HEK293 (cell line): ENCODE data around the gene SCARB2.
A peak's percentile ranks its signal among the peaks of the same experiment; 100 is the strongest.

ENCODE experiments used
- BCL11B ChIP-seq: fragments of 450-650 bp; formaldehyde crosslinking; IDR thresholded peaks from 2 replicates; pipeline ENCODE4 v1.5.1; 2016; ENCODE audit warnings: low read depth, missing biosample characterization, missing genetic modification characterization
- GFI1B ChIP-seq: fragments of 450-650 bp; formaldehyde crosslinking; IDR thresholded peaks from 2 replicates; pipeline ENCODE4 v1.5.1; 2016; ENCODE audit warnings: missing biosample characterization, missing genetic modification characterization
- HOXD13 ChIP-seq: sonication (generic); formaldehyde crosslinking; IDR thresholded peaks from 2 replicates; pipeline ENCODE4 v1.8.0; 2022; ENCODE audit warnings: missing genetic modification reagents, borderline replicate concordance
- KLF16 ChIP-seq: fragments of 450-650 bp; formaldehyde crosslinking; IDR thresholded peaks from 2 replicates; pipeline ENCODE4 v1.5.1; 2017; ENCODE audit warnings: missing biosample characterization, missing genetic modification characterization
- WT1 ChIP-seq: fragments of 450-650 bp; formaldehyde crosslinking; IDR thresholded peaks from 2 replicates; pipeline ENCODE4 v1.5.1; 2016; ENCODE audit warnings: missing biosample characterization, missing genetic modification characterization
- ZBTB17 ChIP-seq: fragments of 450-650 bp; formaldehyde crosslinking; IDR thresholded peaks from 2 replicates; pipeline ENCODE4 v1.5.1; 2016; ENCODE audit warnings: missing biosample characterization, missing genetic modification characterization
- ZFHX2 ChIP-seq: fragments of 450-650 bp; formaldehyde crosslinking; conservative IDR thresholded peaks from 2 replicates; pipeline ENCODE4 v1.5.1; 2016; ENCODE audit warnings: missing biosample characterization, missing genetic modification characterization
- ZFP3 ChIP-seq: fragments of 450-650 bp; formaldehyde crosslinking; IDR thresholded peaks from 2 replicates; pipeline ENCODE4 v1.5.1; 2016; ENCODE audit warnings: low read depth, missing biosample characterization, missing genetic modification characterization
- ZFP37 ChIP-seq: fragments of 450-650 bp; formaldehyde crosslinking; IDR thresholded peaks from 2 replicates; pipeline ENCODE4 v1.5.1; 2016; ENCODE audit warnings: missing biosample characterization, missing genetic modification characterization
- ZNF146 ChIP-seq: fragments of 450-650 bp; formaldehyde crosslinking; IDR thresholded peaks from 2 replicates; pipeline ENCODE4 v1.5.1; 2016; ENCODE audit warnings: missing biosample characterization, missing genetic modification characterization
- ZNF16 ChIP-seq: fragments of 450-650 bp; formaldehyde crosslinking; IDR thresholded peaks from 2 replicates; pipeline ENCODE4 v1.5.1; 2016; ENCODE audit warnings: low read depth, missing biosample characterization, missing genetic modification characterization
- ZNF302 ChIP-seq: fragments of 450-650 bp; formaldehyde crosslinking; IDR thresholded peaks from 2 replicates; pipeline ENCODE4 v1.5.1; 2016; ENCODE audit warnings: missing biosample characterization, missing genetic modification characterization, low read depth
- ZNF433 ChIP-seq: fragments of 450-650 bp; formaldehyde crosslinking; IDR thresholded peaks from 2 replicates; pipeline ENCODE4 v1.5.1; 2016; ENCODE audit warnings: missing biosample characterization, missing genetic modification characterization, low read depth
- ZNF529 ChIP-seq: fragments of 450-650 bp; formaldehyde crosslinking; IDR thresholded peaks from 2 replicates; pipeline ENCODE4 v1.5.1; 2017; ENCODE audit warnings: missing genetic modification characterization, missing biosample characterization; ENCODE audit not compliant: insufficient replicate concordance
- ZNF560 ChIP-seq: fragments of 450-650 bp; formaldehyde crosslinking; IDR thresholded peaks from 2 replicates; pipeline ENCODE4 v1.5.1; 2017; ENCODE audit warnings: missing biosample characterization, missing genetic modification characterization, borderline replicate concordance
- ZNF596 ChIP-seq: fragments of 450-650 bp; IDR thresholded peaks from 2 replicates; pipeline ENCODE4 v1.5.0; 2018; ENCODE audit warnings: missing biosample characterization, mild to moderate bottlenecking, missing genetic modification characterization, moderate library complexity
- ZNF600 ChIP-seq: fragments of 450-650 bp; formaldehyde crosslinking; IDR thresholded peaks from 2 replicates; pipeline ENCODE4 v1.5.1; 2016; ENCODE audit warnings: missing biosample characterization, missing genetic modification characterization
- ZNF654 ChIP-seq: fragments of 450-650 bp; formaldehyde crosslinking; IDR thresholded peaks from 2 replicates; pipeline ENCODE4 v1.5.1; 2016; ENCODE audit warnings: low read depth, missing biosample characterization, missing genetic modification characterization
- ZNF791 ChIP-seq: fragments of 450-650 bp; formaldehyde crosslinking; IDR thresholded peaks from 2 replicates; pipeline ENCODE4 v1.5.1; 2016; ENCODE audit warnings: missing biosample characterization, missing genetic modification characterization
- ZNF843 ChIP-seq: fragments of 450-650 bp; formaldehyde crosslinking; IDR thresholded peaks from 2 replicates; pipeline ENCODE4 v1.5.1; 2016; ENCODE audit warnings: missing biosample characterization, missing genetic modification characterization
- ZXDB ChIP-seq: fragments of 450-650 bp; formaldehyde crosslinking; IDR thresholded peaks from 2 replicates; pipeline ENCODE4 v1.5.1; 2016; ENCODE audit warnings: missing biosample characterization, missing genetic modification characterization
- TF ChIP-seq, protein P1 (sequence below): fragments of 450-650 bp; formaldehyde crosslinking; IDR thresholded peaks from 2 replicates; pipeline ENCODE4 v1.5.1; 2016; ENCODE audit warnings: missing biosample characterization, missing genetic modification characterization
- TF ChIP-seq, protein P2 (sequence below): fragments of 450-650 bp; formaldehyde crosslinking; IDR thresholded peaks from 2 replicates; pipeline ENCODE4 v1.5.1; 2016; ENCODE audit warnings: missing biosample characterization, missing genetic modification characterization
- TF ChIP-seq, protein P3 (sequence below): fragments of 450-650 bp; formaldehyde crosslinking; optimal IDR thresholded peaks from 2 replicates; pipeline ENCODE3; 2016; ENCODE audit warnings: missing biosample characterization, mild to moderate bottlenecking, missing genetic modification characterization
- TF ChIP-seq, protein P4 (sequence below): fragments of 450-650 bp; formaldehyde crosslinking; IDR thresholded peaks from 2 replicates; pipeline ENCODE4 v1.5.1; 2017; ENCODE audit warnings: missing biosample characterization, missing genetic modification characterization
- TF ChIP-seq, protein P5 (sequence below): fragments of 450-650 bp; formaldehyde crosslinking; IDR thresholded peaks from 2 replicates; pipeline ENCODE4 v1.5.1; 2016; ENCODE audit warnings: missing biosample characterization, missing genetic modification characterization
- TF ChIP-seq, protein P6 (sequence below): fragments of 450-650 bp; formaldehyde crosslinking; IDR thresholded peaks from 2 replicates; pipeline ENCODE4 v1.5.1; 2017; ENCODE audit warnings: missing biosample characterization, missing genetic modification characterization
- TF ChIP-seq, protein P7 (sequence below): fragments of 450-650 bp; formaldehyde crosslinking; IDR thresholded peaks from 2 replicates; pipeline ENCODE4 v1.5.1; 2016; ENCODE audit warnings: missing biosample characterization, missing genetic modification characterization

Gene SCARB2

DNA sequence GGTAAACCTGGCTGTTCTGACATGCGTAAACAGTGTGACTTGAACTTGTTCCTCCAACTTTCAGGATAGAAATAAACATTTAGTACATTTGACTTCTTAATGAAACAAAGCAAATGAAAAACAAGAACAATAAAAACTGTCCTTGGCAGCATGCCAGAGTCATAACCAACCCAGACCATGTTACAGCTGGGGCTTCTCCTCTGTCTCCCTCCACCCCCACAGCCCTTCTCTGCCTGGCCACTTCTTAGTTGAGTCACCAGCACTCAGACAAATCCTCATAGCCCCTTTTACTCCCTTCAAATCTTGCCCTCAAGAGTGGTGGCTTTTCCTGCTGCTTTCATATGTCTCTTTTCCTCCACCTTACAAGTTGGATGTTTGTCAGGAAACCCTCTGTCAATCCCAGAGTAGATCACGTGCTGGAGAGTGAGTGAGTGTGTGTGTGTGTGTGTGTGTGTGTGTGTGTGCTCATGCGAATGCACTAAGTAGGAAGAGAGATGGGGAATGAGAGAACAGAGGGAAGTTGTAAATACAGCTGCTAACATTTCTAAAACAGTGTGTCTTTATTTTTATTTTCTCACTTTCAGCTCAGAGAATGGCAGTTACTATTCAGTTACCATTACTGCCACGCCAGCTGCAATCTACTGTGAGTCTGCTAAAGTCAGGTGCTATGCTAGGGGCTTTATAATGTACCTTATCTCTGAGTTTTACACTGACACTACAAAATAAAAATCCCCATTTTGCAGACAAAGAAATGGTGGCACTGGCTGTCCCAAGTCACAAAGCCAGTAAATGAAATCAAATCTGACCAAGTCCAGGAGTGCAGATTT is 15.0 kb downstream of the SCARB2 start (continued):
- TF ChIP-seq GFI1B: no peak
- no peak for TF ChIP-seq ZNF146
- TF ChIP-seq ZNF654 (tag by site-specific recombination): no peak
- TF ChIP-seq ZFHX2 (tag by site-specific recombination): peak; percentile 46
- no peak for TF ChIP-seq ZNF560 (tag by site-specific recombination)
- TF ChIP-seq ZXDB: peak; percentile 48; the same call in 1 of the 2 replicates
- no peak for TF ChIP-seq ZNF433 (tag by site-specific recombination)
- no peak; the same call in none of the 2 replicates for TF ChIP-seq ZNF843 (tag by site-specific recombination)
- TF ChIP-seq ZNF529: no peak
- TF ChIP-seq, protein P1, sequence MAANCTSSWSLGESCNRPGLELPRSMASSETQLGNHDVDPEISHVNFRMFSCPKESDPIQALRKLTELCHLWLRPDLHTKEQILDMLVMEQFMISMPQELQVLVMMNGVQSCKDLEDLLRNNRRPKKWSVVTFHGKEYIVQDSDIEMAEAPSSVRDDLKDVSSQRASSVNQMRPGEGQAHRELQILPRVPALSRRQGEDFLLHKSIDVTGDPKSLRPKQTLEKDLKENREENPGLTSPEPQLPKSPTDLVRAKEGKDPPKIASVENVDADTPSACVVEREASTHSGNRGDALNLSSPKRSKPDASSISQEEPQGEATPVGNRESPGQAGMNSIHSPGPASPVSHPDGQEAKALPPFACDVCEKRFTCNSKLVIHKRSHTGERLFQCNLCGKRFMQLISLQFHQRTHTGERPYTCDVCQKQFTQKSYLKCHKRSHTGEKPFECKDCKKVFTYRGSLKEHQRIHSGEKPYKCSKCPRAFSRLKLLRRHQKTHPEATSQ (tag by site-specific recombination): no peak
- TF ChIP-seq, protein P2, sequence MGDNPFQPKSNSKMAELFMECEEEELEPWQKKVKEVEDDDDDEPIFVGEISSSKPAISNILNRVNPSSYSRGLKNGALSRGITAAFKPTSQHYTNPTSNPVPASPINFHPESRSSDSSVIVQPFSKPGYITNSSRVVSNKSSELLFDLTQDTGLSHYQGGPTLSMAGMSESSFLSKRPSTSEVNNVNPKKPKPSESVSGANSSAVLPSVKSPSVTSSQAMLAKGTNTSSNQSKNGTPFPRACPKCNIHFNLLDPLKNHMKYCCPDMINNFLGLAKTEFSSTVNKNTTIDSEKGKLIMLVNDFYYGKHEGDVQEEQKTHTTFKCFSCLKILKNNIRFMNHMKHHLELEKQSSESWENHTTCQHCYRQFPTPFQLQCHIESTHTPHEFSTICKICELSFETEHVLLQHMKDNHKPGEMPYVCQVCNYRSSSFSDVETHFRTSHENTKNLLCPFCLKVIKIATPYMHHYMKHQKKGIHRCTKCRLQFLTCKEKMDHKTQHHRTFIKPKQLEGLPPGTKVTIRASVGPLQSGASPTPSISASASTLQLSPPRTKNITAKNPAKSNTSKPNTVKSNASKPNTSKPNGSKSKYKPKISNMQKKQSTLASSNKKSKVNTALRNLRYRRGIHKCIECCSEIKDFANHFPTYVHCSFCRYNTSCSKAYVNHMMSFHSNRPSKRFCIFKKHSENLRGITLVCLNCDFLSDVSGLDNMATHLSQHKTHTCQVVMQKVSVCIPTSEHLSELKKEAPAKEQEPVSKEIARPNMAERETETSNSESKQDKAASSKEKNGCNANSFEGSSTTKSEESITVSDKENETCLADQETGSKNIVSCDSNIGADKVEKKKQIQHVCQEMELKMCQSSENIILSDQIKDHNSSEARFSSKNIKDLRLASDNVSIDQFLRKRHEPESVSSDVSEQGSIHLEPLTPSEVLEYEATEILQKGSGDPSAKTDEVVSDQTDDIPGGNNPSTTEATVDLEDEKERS: no peak
- peak; percentile 38; the same call in 1 of the 2 replicates for TF ChIP-seq WT1
- peak; percentile 85 for TF ChIP-seq ZNF600 (tag by site-specific recombination)
- no peak for TF ChIP-seq HOXD13 (CRISPR knock-in tag)
- TF ChIP-seq, protein P3, sequence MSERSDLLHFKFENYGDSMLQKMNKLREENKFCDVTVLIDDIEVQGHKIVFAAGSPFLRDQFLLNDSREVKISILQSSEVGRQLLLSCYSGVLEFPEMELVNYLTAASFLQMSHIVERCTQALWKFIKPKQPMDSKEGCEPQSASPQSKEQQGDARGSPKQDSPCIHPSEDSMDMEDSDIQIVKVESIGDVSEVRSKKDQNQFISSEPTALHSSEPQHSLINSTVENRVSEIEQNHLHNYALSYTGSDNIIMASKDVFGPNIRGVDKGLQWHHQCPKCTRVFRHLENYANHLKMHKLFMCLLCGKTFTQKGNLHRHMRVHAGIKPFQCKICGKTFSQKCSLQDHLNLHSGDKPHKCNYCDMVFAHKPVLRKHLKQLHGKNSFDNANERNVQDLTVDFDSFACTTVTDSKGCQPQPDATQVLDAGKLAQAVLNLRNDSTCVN: no peak
- no peak for TF ChIP-seq ZNF596
- 0 out of 2 replicates have a peak, but pooled peaks have one; percentile 35 for TF ChIP-seq KLF16
- no peak for TF ChIP-seq BCL11B
- no peak for TF ChIP-seq ZFP37 (tag by site-specific recombination)
- no peak for TF ChIP-seq ZNF791 (tag by site-specific recombination)
- TF ChIP-seq ZNF16 (tag by site-specific recombination): no peak
- TF ChIP-seq, protein P4, sequence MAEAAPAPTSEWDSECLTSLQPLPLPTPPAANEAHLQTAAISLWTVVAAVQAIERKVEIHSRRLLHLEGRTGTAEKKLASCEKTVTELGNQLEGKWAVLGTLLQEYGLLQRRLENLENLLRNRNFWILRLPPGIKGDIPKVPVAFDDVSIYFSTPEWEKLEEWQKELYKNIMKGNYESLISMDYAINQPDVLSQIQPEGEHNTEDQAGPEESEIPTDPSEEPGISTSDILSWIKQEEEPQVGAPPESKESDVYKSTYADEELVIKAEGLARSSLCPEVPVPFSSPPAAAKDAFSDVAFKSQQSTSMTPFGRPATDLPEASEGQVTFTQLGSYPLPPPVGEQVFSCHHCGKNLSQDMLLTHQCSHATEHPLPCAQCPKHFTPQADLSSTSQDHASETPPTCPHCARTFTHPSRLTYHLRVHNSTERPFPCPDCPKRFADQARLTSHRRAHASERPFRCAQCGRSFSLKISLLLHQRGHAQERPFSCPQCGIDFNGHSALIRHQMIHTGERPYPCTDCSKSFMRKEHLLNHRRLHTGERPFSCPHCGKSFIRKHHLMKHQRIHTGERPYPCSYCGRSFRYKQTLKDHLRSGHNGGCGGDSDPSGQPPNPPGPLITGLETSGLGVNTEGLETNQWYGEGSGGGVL (tag by site-specific recombination): peak; percentile 86
- TF ChIP-seq, protein P5, sequence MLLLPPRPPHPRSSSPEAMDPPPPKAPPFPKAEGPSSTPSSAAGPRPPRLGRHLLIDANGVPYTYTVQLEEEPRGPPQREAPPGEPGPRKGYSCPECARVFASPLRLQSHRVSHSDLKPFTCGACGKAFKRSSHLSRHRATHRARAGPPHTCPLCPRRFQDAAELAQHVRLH (tag by site-specific recombination): peak; percentile 78; the same call in 1 of the 2 replicates
- peak; percentile 59; the same call in 1 of the 2 replicates for TF ChIP-seq ZNF302 (tag by site-specific recombination)
- TF ChIP-seq ZFP3 (tag by site-specific recombination): no peak
- TF ChIP-seq, protein P6, sequence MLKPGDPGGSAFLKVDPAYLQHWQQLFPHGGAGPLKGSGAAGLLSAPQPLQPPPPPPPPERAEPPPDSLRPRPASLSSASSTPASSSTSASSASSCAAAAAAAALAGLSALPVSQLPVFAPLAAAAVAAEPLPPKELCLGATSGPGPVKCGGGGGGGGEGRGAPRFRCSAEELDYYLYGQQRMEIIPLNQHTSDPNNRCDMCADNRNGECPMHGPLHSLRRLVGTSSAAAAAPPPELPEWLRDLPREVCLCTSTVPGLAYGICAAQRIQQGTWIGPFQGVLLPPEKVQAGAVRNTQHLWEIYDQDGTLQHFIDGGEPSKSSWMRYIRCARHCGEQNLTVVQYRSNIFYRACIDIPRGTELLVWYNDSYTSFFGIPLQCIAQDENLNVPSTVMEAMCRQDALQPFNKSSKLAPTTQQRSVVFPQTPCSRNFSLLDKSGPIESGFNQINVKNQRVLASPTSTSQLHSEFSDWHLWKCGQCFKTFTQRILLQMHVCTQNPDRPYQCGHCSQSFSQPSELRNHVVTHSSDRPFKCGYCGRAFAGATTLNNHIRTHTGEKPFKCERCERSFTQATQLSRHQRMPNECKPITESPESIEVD (tag by site-specific recombination): peak; percentile 83
- TF ChIP-seq, protein P7, sequence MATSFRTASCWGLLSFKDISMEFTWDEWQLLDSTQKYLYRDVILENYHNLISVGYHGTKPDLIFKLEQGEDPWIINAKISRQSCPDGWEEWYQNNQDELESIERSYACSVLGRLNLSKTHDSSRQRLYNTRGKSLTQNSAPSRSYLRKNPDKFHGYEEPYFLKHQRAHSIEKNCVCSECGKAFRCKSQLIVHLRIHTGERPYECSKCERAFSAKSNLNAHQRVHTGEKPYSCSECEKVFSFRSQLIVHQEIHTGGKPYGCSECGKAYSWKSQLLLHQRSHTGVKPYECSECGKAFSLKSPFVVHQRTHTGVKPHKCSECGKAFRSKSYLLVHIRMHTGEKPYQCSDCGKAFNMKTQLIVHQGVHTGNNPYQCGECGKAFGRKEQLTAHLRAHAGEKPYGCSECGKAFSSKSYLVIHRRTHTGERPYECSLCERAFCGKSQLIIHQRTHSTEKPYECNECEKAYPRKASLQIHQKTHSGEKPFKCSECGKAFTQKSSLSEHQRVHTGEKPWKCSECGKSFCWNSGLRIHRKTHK: no peak
- peak; percentile 43; the same call in 1 of the 2 replicates for TF ChIP-seq ZBTB17
